ENCODE results near the gene QRICH1.
A peak's percentile ranks its signal among the peaks of the same experiment; 100 is the strongest.

QRICH1 gene

DNA sequence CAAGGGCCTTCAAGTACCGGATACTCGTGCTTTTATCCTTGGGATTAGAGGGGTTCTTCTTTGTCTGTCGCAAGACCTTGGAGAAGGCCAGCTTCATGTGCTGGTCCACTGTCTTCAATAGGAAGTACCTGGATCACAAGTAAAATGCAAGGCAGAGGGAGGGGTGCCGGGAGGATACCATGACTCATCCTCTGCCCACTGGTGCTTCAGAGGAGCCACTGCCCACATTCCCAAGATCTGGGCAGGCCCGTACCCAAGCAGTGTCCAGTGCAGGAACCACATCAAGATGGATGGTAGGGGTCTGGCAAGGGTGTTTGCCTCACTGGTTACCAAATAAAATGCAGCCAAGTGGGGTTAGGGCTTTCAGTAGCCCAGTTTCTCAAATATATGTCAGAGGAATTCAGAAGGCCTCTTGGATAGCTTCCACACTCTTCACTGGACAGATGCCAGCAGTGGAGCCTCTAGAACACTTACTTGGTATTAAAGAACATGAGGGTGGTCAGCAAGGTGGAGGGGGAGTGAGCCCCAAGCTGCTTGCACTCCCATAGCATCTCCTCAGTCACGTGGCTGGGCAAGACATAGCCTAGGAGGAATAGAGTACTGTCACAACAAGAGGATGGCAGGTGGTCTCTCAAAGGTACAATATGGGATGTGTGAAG lies 61.1 kb downstream of the QRICH1 start:
- DNase-seq = no peak

DNA sequence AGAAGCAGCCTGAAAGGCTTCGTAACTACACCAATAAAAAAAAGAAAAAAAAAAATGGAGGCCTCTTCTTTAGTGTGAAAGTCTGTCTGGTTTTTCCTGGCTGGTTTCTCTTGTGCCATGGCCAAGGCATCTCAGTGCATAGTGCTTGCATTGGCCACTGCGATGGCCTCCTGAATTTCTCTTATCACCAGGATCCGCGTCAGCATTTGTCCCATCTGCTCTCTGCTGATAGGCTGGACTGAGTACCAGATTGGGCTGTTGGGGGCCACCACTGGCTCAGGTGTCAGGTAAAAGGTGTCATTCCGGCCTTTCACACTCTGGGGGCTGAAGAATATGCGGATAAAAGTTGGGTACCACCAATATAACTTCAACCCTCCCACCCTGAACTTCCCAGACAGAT lies 63.5 kb downstream of the QRICH1 start:
- DNase-seq = no peak

DNA sequence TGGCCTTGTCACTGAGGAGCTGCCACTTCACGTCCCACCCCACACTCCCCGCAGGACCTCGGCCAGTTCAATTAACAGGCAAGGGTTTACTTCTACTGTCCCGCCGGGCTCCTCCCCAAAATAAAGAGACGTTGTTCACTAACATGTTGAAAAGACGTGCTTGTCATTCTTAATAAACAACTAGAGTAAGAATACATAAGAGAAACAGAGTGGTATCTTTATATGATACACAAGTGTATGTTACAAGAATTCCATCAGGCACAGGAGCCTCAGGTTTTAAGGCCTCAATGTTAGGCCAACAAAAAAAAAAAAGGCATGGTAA lies 64.3 kb downstream of the QRICH1 start:
- DNase-seq = no peak

DNA sequence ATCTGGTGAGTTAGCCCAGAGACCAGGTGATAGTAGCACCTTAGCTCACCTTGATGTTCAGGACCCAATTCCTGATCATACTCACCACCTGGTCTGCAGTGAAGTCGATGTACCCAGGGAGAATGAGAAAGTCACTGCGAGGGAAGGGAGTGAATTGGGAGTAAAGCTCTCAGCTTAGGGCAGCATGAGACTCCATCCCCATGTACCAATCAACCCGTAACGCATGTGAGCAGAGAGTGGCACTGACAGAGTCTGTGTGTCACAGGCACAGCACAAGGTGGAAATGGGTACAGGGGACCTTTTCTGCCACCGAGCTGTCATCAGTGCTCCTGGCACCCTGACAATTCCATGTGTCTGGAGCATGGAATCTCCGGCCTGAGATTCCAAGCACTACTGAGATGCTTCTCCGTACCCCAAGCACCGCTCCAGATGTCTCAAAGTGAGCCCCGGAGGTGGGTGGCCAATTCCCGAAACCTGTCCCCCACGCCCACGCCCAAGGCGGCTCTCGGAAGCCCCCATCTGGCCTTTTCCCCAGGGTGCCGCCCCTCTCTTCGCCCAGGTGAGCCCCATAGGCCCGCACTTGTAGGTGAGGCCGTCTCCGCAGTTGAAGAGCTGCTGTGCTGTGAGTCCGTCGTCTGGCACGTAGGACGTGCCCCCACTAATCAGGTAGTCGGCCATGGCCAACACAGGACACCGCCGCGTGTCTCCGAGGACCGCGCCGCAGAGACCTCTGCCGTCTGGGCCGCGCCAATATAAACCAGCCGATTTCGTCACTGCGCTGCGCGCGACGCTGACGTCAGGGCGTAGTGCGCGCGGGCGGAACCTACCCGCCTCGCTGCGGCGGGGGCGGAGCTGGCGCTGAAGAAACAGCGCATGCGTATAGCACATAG lies 65.0 kb downstream of the QRICH1 start, which contains the start of gene IMPDH2:
TSS of gene IMPDH2 (minus strand) at position 726 of the 890 bp plus-strand sequence. CDS start at position 678, 48 bp downstream.
- DNase-seq = peak; percentile 82

DNA sequence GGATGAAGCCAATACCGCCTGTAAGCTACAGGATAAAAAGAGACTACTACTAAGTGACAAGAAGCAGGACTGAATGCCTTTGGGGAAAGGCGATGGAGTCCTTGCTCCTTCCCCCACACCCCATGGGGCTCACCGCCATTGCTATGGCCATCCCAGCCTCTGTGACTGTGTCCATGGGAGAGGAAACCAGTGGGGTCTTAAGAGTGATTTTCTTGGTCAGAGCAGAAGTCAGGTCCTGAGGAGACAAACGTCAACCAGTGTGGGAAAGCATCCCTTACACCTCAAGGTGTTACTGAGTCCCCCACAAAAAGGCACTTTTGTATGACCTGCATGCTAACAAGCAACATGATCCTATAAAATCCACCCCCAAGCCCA lies 65.6 kb downstream of the QRICH1 start:
- no peak for DNase-seq

DNA sequence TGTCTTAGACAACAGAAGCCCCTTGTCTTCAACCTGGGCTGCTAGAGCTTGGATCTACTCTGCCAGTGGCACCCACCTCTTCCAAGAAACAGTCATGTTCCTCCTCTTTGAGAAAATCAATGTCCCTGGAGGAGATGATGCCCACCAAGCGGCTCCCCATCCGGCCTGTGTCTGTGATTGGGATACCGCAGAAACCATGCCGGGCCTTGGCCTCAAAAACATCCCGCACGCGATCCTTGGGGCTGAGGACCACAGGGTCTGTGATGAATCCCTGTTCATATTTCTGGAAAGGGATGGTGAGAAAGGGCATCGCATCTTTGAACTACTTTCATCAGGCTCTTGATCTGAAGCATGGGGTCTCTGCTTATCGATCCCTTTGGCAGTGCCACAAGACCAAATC lies 66.2 kb downstream of the QRICH1 start:
- no peak for DNase-seq

DNA sequence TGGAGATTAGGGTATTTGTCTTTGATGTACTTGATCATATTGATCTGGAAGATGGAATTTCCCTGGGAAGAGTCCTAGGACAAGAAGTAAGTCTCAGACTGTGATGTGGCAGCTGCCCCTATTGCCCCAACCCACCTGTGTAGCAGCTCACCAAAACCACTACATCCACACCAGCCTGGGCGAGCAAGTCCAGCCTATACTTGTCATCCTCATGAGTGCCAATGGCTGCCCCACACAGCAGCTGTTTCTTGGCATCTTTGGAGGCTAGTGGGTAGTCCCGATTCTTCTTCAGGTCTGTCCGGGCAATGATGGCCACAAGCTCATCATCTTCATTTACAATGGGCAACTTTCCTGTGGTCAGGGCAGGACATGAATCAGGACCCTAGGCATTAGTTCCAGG lies 67.3 kb downstream of the QRICH1 start:
- DNase-seq = no peak

DNA sequence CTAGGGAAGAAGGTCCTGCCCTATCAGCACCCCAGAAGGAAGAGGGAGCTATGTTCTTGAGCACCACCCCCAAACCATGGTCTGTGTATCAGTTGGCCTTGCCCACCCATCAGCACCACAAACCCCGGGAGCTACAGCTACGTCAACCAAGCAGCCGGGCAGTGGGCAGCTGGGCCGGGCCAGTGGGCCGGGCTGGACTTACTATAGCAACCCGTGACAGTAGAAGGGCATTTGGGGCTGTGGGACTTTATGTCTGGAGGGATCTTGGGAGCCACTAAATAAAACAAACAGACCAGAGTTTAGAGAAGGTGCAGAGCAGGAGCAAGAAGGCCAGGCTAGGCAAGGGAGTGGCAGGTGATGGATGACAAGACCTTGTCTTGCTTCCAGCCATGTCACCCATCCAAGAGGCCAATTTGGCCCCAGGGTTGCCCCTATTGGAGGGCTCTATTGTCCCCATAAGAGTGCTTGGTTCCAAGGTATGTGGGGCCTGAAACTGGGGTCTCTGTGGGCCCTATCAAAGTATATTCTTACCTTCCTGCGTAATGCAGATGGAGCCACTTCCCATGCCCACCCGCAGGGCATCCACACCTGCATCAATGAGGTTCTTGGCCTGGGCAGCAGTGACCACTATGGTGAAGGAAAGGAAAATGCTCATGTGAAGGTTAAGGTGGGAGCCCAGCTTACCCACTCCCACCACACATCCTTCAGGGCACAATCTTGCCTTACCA lies 67.9 kb downstream of the QRICH1 start:
- DNase-seq = no peak

DNA sequence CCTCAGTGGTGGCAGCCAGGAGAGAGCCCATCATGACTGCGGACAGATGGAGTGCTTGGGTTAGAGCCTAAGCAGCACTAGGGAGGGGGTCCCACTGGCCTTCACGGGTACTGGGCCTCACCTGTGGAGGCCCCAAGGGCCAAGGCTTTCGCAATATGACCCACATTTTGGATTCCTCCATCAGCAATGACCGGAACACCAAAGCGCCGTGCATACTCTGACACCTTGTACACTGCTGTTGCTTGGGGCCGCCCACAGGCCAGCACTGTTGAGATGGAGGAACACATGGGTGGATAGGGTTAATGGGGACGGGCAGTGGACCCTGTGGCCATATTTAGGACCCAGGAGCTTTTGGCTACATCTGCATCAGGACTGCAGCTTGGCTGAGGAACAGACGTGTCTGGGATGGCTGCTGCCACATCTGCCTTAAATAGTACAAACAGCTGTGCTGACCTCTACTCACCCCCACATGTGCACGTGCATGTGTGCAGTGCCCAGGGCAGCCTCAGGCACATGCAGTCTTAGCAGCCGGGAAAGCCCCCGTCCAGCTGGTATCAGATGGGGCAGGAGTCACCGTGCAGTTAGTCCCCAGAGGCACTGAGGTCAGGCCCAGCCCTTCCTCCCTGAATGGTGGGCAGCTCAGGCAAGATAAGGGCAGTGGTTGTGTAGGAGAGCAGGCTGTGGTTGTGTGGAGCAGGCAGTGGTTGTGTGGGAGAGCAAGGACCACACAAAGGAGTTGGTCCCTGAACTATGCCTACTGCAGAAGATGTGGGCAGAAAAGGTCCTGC lies 68.7 kb downstream of the QRICH1 start:
- DNase-seq = no peak

DNA sequence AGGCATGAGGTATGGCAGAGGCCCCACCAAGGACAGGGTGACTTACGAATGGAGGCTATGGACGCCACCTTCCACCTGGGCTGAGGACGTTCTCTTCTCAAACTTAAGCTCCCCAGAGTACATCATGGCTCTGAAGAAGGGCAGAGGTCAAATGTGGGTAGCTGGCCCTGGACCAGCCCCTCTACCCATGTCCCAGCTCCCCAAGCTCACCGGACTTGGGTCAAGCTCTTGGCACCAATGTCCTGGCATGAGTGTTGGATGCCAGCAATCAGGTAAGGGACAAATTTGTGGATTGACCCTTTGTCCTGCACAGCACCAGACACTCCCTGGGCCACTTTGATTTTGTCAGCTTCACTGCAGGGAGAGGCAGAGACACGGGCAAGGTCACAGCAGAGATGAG lies 69.4 kb downstream of the QRICH1 start:
- no peak for DNase-seq

DNA sequence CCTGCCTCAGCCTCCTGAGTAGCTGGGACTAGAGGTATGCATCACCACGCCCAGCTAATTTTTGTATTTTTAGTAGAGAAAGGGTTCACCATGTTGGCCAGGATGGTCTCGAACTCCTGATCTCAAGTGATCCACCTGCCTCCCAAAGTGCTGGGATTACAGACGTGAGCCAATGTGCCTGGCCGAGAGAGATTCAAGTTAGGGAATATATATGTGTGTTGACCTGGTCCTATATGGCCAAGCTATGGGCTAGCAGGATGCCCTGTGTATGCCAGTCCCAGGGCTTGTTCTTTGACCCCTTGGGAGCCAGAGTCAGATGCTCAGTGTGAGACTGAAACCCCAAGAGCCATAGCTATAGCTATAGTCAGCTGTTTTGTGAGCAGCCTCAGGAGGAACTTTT lies 70.1 kb downstream of the QRICH1 start:
- no peak for DNase-seq

DNA sequence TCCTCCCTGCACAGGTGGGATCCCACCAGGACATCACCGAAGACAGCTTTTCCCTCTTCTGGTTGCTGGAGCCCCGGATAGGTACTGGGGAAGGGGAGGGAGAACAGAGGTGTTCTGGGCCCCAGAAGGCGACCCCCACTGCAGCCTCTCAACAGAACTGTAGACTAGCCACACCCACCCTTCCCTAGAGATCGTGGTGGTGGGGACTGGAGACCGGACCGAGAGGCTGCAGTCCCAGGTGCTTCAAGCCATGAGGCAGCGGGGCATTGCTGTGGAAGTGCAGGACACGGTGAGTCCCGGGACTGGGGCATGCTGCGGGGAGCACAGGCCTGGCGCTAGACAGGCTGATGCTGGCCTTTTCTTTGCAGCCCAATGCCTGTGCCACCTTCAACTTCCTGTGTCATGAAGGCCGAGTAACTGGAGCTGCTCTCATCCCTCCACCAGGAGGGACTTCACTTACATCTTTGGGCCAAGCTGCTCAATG lies 71.1 kb downstream of the QRICH1 start:
- DNase-seq = no peak

DNA sequence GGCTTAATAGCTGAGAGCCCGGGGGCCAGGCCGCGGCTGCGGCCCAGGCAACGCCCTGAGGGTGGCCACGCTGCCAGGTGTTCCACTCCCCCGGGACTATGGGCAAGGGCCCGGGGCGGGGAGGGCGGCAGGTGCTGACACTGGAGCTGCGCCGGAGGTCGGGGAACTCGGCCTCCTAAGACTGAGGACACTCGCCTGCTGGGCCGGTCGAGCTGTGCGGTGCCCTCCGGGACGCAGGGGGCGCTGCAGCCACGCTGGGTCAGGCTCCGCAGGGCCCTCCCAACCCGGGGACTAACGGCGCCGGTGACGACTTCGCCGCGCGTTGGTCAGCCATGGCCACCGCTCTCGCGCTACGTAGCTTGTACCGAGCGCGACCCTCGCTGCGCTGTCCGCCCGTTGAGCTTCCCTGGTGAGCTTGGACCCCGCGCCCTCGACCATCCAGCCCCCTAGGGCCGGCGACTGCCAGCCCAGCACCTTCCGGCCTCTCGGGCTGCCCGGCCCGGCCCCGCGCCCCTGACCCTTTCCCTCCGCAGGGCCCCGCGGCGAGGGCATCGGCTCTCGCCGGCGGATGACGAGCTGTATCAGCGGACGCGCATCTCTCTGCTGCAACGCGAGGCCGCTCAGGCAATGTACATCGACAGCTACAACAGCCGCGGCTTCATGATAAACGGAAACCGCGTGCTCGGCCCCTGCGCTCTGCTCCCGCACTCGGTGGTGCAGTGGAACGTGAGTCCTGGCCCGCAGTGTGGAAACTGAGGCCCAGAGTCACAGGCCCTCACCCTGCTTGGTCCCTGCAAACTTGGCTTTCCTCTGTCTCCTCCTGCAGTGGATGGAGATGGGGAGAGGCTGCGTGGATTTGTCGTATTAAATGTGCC lies 71.8 kb downstream of the QRICH1 start, which contains the start of gene NDUFAF3:
TSS of gene NDUFAF3 (plus strand) at position 309 of the 875 bp plus-strand sequence. CDS start at position 333, 24 bp downstream.
- peak; percentile 81 for DNase-seq

DNA sequence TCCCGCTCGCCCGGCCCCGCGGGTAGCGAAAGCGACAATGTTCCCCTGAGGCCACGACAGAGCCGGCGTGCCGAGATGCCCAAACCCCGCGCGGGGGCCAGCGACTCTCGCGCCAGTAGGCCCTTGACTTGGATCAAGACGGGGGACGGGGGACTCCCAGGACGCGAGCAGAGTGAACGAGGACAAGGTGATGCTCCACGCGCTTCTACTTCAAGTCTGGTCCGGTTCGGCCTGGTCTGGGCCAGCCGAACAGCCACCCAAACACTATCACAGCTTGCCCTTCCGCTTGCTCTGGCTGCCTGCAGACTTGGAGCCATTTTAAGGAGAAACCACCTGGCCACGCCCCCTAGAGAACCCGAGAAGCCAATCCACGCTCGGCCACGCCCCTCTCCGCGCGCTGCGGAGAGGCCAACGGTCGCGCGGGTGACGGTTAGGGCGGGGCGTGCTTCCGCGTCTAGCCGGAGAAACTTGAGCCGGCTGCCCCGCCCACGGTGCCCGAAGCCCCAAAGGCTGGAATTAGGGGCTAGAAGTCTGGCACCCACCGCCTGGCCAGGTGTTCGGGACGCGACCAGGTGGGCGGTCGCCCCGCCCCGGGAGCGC lies 72.6 kb downstream of the QRICH1 start:
- peak; percentile 94 for DNase-seq

DNA sequence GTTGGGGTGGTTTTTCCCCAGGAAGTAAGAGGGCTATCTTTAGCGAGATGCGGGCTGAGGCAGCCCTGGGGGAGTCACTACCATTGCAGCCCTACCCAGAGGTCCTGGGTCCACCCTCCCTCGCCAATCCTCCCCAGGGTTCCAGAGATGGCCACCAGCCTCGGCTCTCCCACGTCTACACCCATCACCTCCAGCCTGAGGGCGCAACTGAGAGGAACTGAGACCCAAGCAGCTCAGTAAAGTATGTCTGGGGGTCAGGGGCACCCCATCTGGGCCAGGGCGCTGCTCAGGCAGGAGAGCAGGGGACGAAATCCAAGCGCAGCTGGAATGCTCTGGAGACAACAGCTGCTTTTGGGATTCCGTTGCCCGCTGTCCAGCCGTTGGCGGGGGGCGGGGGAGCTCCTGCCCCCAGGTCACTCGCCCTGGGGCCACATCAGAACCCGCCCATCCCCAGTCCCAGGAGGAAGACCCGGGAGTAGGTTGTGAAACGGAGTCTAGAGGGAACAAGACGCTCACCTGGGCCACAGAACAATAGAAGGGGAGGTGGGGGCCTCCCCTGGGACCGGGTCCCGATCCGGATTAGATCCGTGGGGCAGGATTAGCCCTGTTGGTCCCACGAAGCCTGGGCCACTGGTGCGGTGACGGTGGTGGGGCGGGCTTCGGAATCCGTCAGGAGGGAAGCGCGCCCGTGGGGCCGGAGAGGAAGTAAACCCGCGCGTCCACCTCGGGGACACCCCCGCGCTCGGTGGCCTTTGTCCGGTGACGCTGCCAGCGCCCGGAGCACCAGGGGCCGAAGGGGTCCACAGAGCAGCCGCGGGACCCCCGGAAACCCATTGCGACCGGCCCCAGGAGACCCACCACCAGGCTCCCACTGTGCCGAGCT lies 73.3 kb downstream of the QRICH1 start:
- no peak for DNase-seq

DNA sequence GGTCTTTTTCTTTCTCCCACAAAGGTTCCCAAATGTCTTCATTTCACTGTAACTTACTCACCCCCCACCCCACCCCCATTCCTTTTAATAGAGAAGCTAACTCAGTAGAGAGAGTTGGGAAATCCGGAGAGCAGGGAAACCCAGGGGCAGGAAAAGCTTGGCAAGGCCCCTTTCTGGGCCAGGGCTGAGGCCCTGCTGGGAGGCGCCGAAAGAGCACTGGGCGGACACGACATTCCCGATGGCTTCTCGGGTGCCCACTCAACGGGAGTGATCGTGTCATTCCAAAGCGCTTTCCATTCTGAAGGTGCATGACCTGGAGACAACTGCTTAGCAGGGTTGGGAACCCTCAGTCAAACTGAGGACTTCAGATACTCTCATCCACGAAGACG lies 73.9 kb downstream of the QRICH1 start:
- DNase-seq = no peak

DNA sequence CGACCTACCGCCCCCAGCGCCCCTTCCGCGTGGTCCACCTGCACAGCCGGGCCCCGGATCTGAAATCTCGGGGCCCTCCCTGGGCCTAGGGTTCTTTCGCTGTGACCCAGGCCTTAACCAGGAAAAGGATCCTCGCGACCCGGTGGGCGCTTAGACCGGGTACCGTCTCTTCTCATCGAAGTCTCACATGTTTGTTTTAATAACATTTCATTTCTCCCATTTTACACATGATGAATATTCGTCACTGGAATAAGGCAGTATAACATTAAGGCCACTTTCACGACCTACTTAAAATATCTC lies 75.2 kb downstream of the QRICH1 start:
- no peak for DNase-seq

DNA sequence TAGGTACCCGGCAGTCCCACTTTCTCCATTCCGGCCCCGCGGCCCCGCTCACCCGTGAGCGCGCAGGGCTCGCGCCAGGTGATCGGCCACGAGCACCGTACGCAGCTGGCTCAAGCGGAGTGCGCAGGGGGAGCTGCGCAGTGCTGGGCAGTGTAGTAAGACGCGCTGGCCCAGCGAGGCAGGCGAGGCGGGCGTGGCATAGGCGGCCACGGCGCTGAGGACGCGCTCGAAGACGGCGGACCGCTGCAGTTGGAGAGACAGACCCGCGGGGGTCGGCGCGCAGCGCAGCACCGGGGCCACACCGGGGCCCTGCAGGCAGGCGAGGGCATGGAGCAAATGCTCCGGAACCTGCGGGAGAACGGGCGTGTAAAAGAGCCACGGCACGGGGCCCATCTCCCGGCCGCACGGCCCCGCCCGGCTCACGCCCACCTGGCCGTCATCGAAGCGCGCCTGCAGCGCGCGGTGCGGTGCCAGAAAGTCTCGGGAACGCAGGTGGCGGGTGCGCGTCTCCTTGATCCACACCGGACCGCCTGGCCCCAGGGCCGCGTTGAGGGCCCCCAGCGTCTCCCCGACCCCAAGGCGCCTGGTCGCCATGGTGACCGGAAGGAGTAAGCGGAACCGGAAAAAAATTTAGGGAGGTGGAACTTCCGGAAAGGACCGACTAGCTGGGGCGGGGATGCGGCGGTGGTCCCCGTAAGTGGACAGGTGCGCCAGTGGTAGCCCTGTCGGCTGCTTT lies 75.7 kb downstream of the QRICH1 start, which contains the start of gene DALRD3:
TSS of gene DALRD3 (minus strand) at position 610 of the 736 bp plus-strand sequence. CDS start at position 594, 16 bp downstream.
- peak; percentile 54 for DNase-seq

DNA sequence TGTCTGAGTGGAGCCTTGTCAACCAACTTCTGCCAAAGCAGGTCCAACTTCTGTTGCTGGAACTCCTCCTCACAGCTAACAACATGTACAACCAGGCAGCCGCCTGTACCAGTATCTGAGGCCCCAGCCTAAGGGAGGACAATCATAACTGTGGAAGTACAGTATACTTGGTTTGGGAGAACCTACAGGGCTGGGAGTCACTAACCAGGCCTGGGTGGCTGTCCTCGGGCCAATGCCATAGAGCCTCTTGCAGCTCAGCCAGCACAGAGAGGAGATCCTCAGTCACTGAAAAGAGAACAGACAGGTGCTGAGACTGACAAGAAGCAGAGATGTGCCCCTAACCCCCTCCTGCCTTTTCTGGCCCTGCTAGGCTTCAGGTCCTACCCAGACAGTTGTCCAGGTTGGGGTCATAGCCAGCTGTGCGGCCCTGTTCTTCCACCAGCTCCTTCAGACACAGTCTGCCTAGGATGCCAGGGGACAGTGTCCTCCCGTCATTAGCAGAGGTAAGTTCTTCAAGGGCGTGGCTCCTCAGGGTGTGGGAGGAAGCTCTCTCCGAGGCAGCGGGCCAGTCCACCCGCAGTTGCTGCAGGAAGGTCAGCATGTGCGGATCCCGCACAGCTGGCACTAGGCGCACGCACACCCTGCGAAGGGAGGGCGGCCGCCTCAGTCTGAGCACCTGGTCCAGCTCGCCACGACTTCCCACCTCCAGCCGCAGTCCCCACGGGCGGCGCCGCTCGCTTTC lies 76.5 kb downstream of the QRICH1 start:
- no peak for DNase-seq

Measured in NCI-H1436 (cell line).